GM23338 (cell line): Measurements from ENCODE around the gene DNAAF5. TPM values are rescaled to one million over a fixed set of nuclear protein-coding genes. Genes with fewer than 3 reads are reported as not detected.

Source experiments
- ATAC-seq: fragments of 200-7000 bp; cut with Tn5 transposase; 3 replicates; pipeline ENCODE4 v1.9.1; 2020
- DNase-seq: peaks from one replicate; pipeline ENCODE4 v3.0.0-alpha.2; 2015; ENCODE audit warnings: low spot score
- H2AFZ ChIP-seq: fragments of 200-600 bp; sonication (generic); 2 replicates; pipeline ENCODE4 v1.8.0; 2016; ENCODE audit warnings: antibody characterized with exemption, mild to moderate bottlenecking, moderate library complexity
- H3F3A ChIP-seq: fragments of 200-600 bp; sonication (generic); replicated peaks from 2 replicates; pipeline ENCODE4 v1.8.0; 2017; ENCODE audit warnings: antibody characterized with exemption, mixed run types, low read depth
- H3K27ac ChIP-seq: fragments of 200-600 bp; sonication (generic); 2 replicates; pipeline ENCODE4 v1.6.1; 2016; ENCODE audit warnings: low read depth
- H3K27me3 ChIP-seq: fragments of 200-600 bp; sonication (generic); 2 replicates; pipeline ENCODE4 v1.8.0; 2016; ENCODE audit warnings: mild to moderate bottlenecking, mixed run types, moderate library complexity; ENCODE audit not compliant: insufficient read depth
- H3K36me3 ChIP-seq: fragments of 200-600 bp; sonication (generic); 2 replicates; pipeline ENCODE4 v1.8.0; 2016; ENCODE audit warnings: mild to moderate bottlenecking; ENCODE audit not compliant: insufficient read depth
- H3K4me1 ChIP-seq: fragments of 200-600 bp; sonication (generic); 2 replicates; pipeline ENCODE4 v1.8.0; 2016; ENCODE audit warnings: mild to moderate bottlenecking, moderate library complexity; ENCODE audit not compliant: insufficient read depth
- H3K4me2 ChIP-seq: fragments of 200-600 bp; sonication (generic); 2 replicates; pipeline ENCODE4 v1.7.1; 2017; ENCODE audit warnings: mixed run types
- H3K4me3 ChIP-seq: fragments of 200-600 bp; sonication (generic); 2 replicates; pipeline ENCODE4 v1.6.1; 2016; ENCODE audit warnings: mixed run types
- H3K79me2 ChIP-seq: fragments of 200-600 bp; sonication (generic); replicated peaks from 2 replicates; pipeline ENCODE4 v1.8.0; 2017; ENCODE audit warnings: mild to moderate bottlenecking; ENCODE audit not compliant: insufficient read depth
- H3K9me2 ChIP-seq: fragments of 200-600 bp; sonication (generic); 2 replicates; pipeline ENCODE4 v1.8.0; 2017; ENCODE audit not compliant: insufficient read depth
- H4K20me1 ChIP-seq: fragments of 200-600 bp; sonication (generic); replicated peaks from 2 replicates; pipeline ENCODE4 v1.8.0; 2017; ENCODE audit warnings: mild to moderate bottlenecking; ENCODE audit not compliant: insufficient read depth
- H3K27ac Mint-ChIP-seq: 2 replicates; pipeline ENCODE4 v1.8.0; 2020; ENCODE audit warnings: inconsistent platforms, mild to moderate bottlenecking, moderate library complexity, mixed read lengths
- H3K27me3 Mint-ChIP-seq: 3 replicates; pipeline ENCODE4 v1.8.0; 2022; ENCODE audit warnings: low read depth, mild to moderate bottlenecking, moderate library complexity, mixed read lengths, inconsistent platforms; ENCODE audit not compliant: insufficient read depth, poor library complexity
- H3K36me3 Mint-ChIP-seq: 3 replicates; pipeline ENCODE4 v1.8.0; 2021; ENCODE audit warnings: low read depth, mild to moderate bottlenecking, inconsistent platforms, moderate library complexity, mixed read lengths
- H3K4me1 Mint-ChIP-seq: 3 replicates; pipeline ENCODE4 v1.8.0; 2020; ENCODE audit warnings: mild to moderate bottlenecking, inconsistent platforms, mixed read lengths
- H3K4me3 Mint-ChIP-seq: 3 replicates; pipeline ENCODE4 v1.8.0; 2021; ENCODE audit warnings: moderate library complexity, mild to moderate bottlenecking, inconsistent platforms, mixed read lengths
- H3K9me3 Mint-ChIP-seq: 3 replicates; pipeline ENCODE4 v1.8.0; 2020; ENCODE audit warnings: moderate library complexity, mild to moderate bottlenecking, inconsistent platforms, mixed read lengths
- CREB1 ChIP-seq: fragments of 250-450 bp; sonication (Bioruptor Pico); IDR thresholded peaks from 2 replicates; pipeline ENCODE4 v1.5.0; 2020; ENCODE audit warnings: low read depth, mild to moderate bottlenecking, moderate library complexity
- CTCF ChIP-seq, 2 experiments: fragments of 200-600 bp in 1 of 2; sonication (generic) in 1 of 2; conservative IDR thresholded peaks; 2 replicates each; pipeline versions ENCODE4 v1.5.1 to v1.6.1; 2016 to 2017; ENCODE audit warnings: antibody characterized with exemption in 2 of 2, low read depth in 2 of 2, mild to moderate bottlenecking in 2 of 2, moderate library complexity in 1 of 2
- ETS1 ChIP-seq: IDR thresholded peaks from 2 replicates; pipeline ENCODE4 v1.6.1; 2016; ENCODE audit warnings: antibody characterized with exemption
- EZH2 ChIP-seq: fragments of 200-600 bp; sonication (generic); IDR thresholded peaks from one replicate; pipeline ENCODE4 v1.8.0; 2017; ENCODE audit warnings: antibody characterized with exemption, mild to moderate bottlenecking, low read depth; ENCODE audit not compliant: unreplicated experiment
- EZH2phosphoT487 ChIP-seq: fragments of 200-600 bp; sonication (generic); IDR thresholded peaks from one replicate; pipeline ENCODE4 v1.8.1; 2018; ENCODE audit warnings: antibody characterized with exemption; ENCODE audit not compliant: unreplicated experiment
- JUNB ChIP-seq: IDR thresholded peaks from one replicate; pipeline ENCODE4 v1.6.1; 2016; ENCODE audit warnings: antibody characterized with exemption; ENCODE audit not compliant: unreplicated experiment
- NANOG ChIP-seq: IDR thresholded peaks from 2 replicates; pipeline ENCODE4 v1.6.1; 2016; ENCODE audit warnings: antibody characterized with exemption, borderline replicate concordance
- POLR2AphosphoS5 ChIP-seq: IDR thresholded peaks from 2 replicates; pipeline ENCODE4 v1.6.1; 2016; ENCODE audit warnings: antibody characterized with exemption, low read depth
- REST ChIP-seq: IDR thresholded peaks from one replicate; pipeline ENCODE4 v1.6.1; 2018; ENCODE audit warnings: antibody characterized with exemption; ENCODE audit not compliant: unreplicated experiment
- STAT1 ChIP-seq: IDR thresholded peaks from one replicate; pipeline ENCODE4 v1.6.1; 2016; ENCODE audit warnings: antibody characterized with exemption; ENCODE audit not compliant: unreplicated experiment
- ZNF114 ChIP-seq: fragments of 250-450 bp; sonication (Bioruptor Pico); IDR thresholded peaks from 2 replicates; pipeline ENCODE4 v1.5.0; 2020; ENCODE audit warnings: mild to moderate bottlenecking, moderate library complexity
- ZNF331 ChIP-seq: fragments of 250-450 bp; sonication (Bioruptor Pico); IDR thresholded peaks from 2 replicates; pipeline ENCODE4 v1.5.0; 2020; ENCODE audit warnings: low read depth, mild to moderate bottlenecking, moderate library complexity
- ZNF462 ChIP-seq: fragments of 250-450 bp; sonication (Bioruptor Pico); IDR thresholded peaks from 2 replicates; pipeline ENCODE4 v1.5.0; 2020; ENCODE audit warnings: mild to moderate bottlenecking, moderate library complexity
- polyA plus RNA-seq: library from polyadenylated mRNA; unstranded; fragments of >200 nt; fragmentation: Nextera tagmentation; extraction: Ambion mirVana; gene quantifications from 2 replicates; pipeline ENCODE4 v1.2.1, GENCODE V29; 2016
- total RNA-seq: library from RNA; depleted of rRNA; stranded (reverse); fragments of >200 nt; shearing (Covaris generic); gene quantifications from 2 replicates; pipeline ENCODE4 v1.2.3, GENCODE V29; 2014

The DNAAF5 gene
- total and polyA plus RNA-seq, 2 experiments from 2014 or later: 20.4 to 86.7 TPM

- Mint-ChIP-seq H3K36me3 (peaks cover 36% of the 10 kb centered on the region), H3K4me3 (peak overlapping the region; percentile 59), H3K27ac (no peak overlapping the region), H3K27me3 (peaks cover 12% of the 10 kb centered on the region), H3K4me1 (peaks cover 27% of the 10 kb centered on the region), H3K9me3 (no peaks in the 10 kb centered on the region; the same call in none of the 3 replicates)
- DNase-seq: no peak
- TF ChIP-seq EZH2 (no peak), EZH2phosphoT487 (no peak), ZNF462 (CRISPR knock-in tag) (no peak), REST (no peak), POLR2AphosphoS5 (no peak), JUNB (no peak), ZNF114 (CRISPR knock-in tag) (no peak), CTCF (conservative IDR thresholded peaks at IDR 0.05; ENCODE audit: low read depth in 2 of 2) (no peak), ETS1 (no peak), ZNF331 (CRISPR knock-in tag) (no peak), CREB1 (no peak), NANOG (no peak), STAT1 (no peak)
- no peaks in the 10 kb centered on the region for H3F3A ChIP-seq
- H2AFZ ChIP-seq: peak overlapping the region; percentile 76
- no peaks in the 10 kb centered on the region for H3K36me3 ChIP-seq
- no peaks in the 10 kb centered on the region for H3K9me2 ChIP-seq
- H3K27me3 ChIP-seq: no peaks in the 10 kb centered on the region
- no peak overlapping the region for H3K27ac ChIP-seq
- peak; percentile 6 for ATAC-seq
- H4K20me1 ChIP-seq: peaks cover 7% of the 10 kb centered on the region
- peaks cover 43% of the 10 kb centered on the region for H3K79me2 ChIP-seq
- H3K4me3 ChIP-seq: peak overlapping the region; percentile 59
- peak overlapping the region; percentile 84 for H3K4me2 ChIP-seq
- peaks cover 3% of the 10 kb centered on the region; the same call in 1 of the 2 replicates for H3K4me1 ChIP-seq
These were observed 13.4 kb upstream of the DNAAF5 start for GRCh38 chr7:713139-713457.
